Osteoblast (primary cell): ENCODE measurements around the gene MED7. TPM values are rescaled to one million over a fixed set of nuclear protein-coding genes. Genes with fewer than 3 reads are reported as not detected.

ENCODE experiments used
- DNase-seq: peaks from one replicate; pipeline ENCODE4 v3.0.0; 2011; ENCODE audit warnings: low spot score, mixed read lengths; ENCODE audit not compliant: insufficient read length; ENCODE audit errors: missing footprints
- H2AFZ ChIP-seq: 2 replicates; pipeline ENCODE4 v1.6.0; 2011; ENCODE audit warnings: mild to moderate bottlenecking, low read length
- H3K27ac ChIP-seq: 2 replicates; pipeline ENCODE4 v1.5.1; 2011; ENCODE audit warnings: mild to moderate bottlenecking, low read depth, low read length, moderate library complexity
- H3K27me3 ChIP-seq: 2 replicates; pipeline ENCODE4 v1.6.0; 2012; ENCODE audit warnings: mild to moderate bottlenecking, control low read depth, inconsistent platforms, low read length, moderate library complexity; ENCODE audit not compliant: insufficient read depth
- H3K36me3 ChIP-seq: 2 replicates; pipeline ENCODE4 v1.5.1; 2011; ENCODE audit warnings: mild to moderate bottlenecking, low read length, control low read depth, moderate library complexity; ENCODE audit not compliant: insufficient read depth
- H3K4me1 ChIP-seq: 2 replicates; pipeline ENCODE4 v1.5.1; 2011; ENCODE audit warnings: mild to moderate bottlenecking, low read length, control low read depth, moderate library complexity; ENCODE audit not compliant: insufficient read depth
- H3K4me2 ChIP-seq: 2 replicates; pipeline ENCODE4 v1.6.0; 2011; ENCODE audit warnings: mild to moderate bottlenecking, low read length; ENCODE audit not compliant: insufficient read depth
- H3K4me3 ChIP-seq: fragments of 200-600 bp; sonication (generic); 3 replicates; pipeline ENCODE4 v1.5.1; 2012; ENCODE audit warnings: mild to moderate bottlenecking, low read length, inconsistent platforms; ENCODE audit not compliant: insufficient read depth
- H3K79me2 ChIP-seq: 2 replicates; pipeline ENCODE4 v1.6.0; 2012; ENCODE audit warnings: mild to moderate bottlenecking, low read length, control low read depth, inconsistent platforms; ENCODE audit not compliant: insufficient read depth
- H3K9me3 ChIP-seq: 2 replicates; pipeline ENCODE4 v1.5.1; 2011; ENCODE audit warnings: low read depth, low read length, control low read depth
- H4K20me1 ChIP-seq: 2 replicates; pipeline ENCODE4 v1.6.0; 2012; ENCODE audit warnings: mild to moderate bottlenecking, low read length, control low read depth; ENCODE audit not compliant: insufficient read depth
- total RNA-seq: library from RNA; depleted of rRNA; stranded (reverse); fragments of >200 nt; gene quantifications from 2 replicates; pipeline ENCODE4 v1.2.3, GENCODE V29; 2012
- TF ChIP-seq, protein P1 (sequence below): IDR thresholded peaks from 2 replicates; pipeline ENCODE4 v1.5.1; 2011; ENCODE audit warnings: mild to moderate bottlenecking, low read depth, low read length, moderate library complexity; ENCODE audit errors: extremely low read depth

MED7 gene
- total RNA-seq, 1 donor: 11.6 TPM

DNA sequence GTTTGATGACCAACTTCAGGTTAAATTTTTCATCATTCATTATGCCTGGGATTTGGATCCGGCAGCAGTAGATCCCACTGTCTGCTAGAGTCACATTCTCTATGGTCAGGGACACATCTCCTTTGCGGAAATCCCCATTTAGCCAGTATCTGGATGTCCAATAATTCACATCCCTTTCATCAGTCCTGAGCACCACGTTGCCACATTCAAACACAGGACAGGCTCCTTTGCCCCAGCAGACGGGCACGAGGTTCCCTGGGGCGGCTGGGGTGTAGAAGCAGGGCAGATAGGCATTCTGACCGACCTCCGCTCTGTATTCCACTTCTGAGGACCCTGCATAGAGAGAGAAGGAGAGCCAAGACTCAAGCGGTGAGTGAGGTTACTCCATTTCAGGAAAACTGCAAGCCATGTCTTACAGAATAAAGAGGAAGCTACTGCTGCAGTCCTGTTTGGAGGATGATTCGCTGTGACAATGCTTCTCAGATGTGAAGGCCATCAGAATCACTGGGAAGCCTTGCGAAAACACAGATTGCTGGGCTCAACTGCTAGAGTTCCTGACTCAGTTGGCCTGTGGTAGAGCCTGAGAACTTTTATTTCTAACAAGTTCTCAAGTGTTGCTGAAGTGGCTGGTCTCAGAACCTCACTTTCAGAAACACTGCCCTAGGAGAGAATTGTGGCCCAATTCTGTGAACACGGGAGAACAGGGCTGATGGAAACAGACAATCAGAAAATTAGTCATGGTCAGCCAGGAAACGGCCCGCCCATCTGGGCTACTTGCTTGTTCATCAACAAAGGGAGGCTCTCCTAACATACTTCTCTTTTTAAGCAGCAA, 35.8 kb downstream of the MED7 start:
- no peak overlapping the region for H3K4me3 ChIP-seq
- peak overlapping the region; percentile 62 for H2AFZ ChIP-seq
- H3K27ac ChIP-seq: no peak overlapping the region
- TF ChIP-seq, protein P1, sequence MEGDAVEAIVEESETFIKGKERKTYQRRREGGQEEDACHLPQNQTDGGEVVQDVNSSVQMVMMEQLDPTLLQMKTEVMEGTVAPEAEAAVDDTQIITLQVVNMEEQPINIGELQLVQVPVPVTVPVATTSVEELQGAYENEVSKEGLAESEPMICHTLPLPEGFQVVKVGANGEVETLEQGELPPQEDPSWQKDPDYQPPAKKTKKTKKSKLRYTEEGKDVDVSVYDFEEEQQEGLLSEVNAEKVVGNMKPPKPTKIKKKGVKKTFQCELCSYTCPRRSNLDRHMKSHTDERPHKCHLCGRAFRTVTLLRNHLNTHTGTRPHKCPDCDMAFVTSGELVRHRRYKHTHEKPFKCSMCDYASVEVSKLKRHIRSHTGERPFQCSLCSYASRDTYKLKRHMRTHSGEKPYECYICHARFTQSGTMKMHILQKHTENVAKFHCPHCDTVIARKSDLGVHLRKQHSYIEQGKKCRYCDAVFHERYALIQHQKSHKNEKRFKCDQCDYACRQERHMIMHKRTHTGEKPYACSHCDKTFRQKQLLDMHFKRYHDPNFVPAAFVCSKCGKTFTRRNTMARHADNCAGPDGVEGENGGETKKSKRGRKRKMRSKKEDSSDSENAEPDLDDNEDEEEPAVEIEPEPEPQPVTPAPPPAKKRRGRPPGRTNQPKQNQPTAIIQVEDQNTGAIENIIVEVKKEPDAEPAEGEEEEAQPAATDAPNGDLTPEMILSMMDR: no peak
- no peak overlapping the region for H3K4me2 ChIP-seq
- H4K20me1 ChIP-seq: no peaks in the 10 kb centered on the region
- no peaks in the 10 kb centered on the region for H3K4me1 ChIP-seq
- no peaks in the 10 kb centered on the region for H3K27me3 ChIP-seq
- H3K79me2 ChIP-seq: no peaks in the 10 kb centered on the region
- H3K9me3 ChIP-seq: no peaks in the 10 kb centered on the region
- no peaks in the 10 kb centered on the region for H3K36me3 ChIP-seq
- DNase-seq: peak; percentile 75

DNA sequence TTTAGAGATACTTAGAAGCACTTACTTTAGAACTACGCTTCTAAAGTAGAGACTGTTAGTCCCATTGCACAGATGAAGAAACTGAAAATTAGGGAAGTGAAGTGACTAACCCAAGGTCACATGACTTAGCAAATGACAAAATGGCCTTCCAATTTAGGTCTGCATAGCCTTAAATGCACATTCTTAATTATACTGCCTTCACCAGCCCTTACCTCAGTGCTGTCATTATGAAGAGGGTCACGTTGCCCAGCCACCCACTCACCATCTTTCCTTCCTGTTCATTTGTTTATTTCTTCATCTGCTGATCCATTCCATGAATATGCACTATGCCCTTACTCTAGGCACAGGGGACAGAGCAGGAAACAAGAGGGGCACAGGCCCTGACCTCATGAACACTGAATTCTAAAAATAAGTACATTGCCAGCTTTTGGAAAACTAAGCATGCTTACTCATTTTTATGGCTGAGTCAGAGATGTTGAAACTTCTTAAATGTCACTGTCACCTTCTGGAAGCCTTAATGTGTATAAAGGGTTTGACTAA, 42.5 kb downstream of the MED7 start:
- Histone ChIP-seq H3K27ac (no peak overlapping the region), H3K27me3 (no peaks in the 10 kb centered on the region), H3K4me3 (no peak overlapping the region), H3K79me2 (no peaks in the 10 kb centered on the region), H3K36me3 (no peaks in the 10 kb centered on the region), H3K4me2 (no peak overlapping the region), H4K20me1 (no peaks in the 10 kb centered on the region), H3K4me1 (peaks cover 5% of the 10 kb centered on the region), H2AFZ (no peak overlapping the region), H3K9me3 (no peaks in the 10 kb centered on the region)
- TF ChIP-seq, protein P1: no peak
- DNase-seq: no peak

DNA sequence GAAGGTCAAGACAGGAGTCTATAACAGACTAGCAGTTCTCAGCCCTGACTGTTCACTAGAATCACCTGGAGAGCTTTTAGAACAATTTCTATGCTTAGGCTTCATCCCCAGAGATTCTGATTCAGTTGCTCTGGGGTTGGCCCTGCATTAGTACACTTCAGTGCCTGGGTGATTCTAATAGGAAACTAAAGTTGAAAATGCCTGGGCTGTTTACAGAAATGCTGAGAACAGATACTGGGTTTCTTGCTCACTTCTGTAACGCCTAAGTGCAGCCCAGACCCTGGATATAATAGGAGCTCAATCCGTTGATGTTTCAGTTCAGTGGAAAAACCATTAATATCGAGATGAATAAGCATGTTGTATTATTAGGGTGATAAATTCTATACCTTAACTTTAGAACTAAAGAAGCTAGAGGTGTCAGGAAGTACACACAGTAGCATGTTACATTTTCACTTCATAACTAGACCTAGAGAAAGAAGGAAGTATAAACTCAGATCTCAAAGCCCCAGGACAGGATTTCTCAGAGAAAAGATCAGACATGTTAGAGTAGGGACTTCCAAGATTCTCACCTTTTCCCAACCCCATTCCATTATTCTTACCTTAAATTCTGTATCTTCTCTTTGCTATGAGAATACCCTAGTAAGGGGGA, 54.2 kb downstream of the MED7 start:
- H3K9me3 ChIP-seq: no peaks in the 10 kb centered on the region
- H3K4me2 ChIP-seq: no peak overlapping the region
- H3K79me2 ChIP-seq: no peaks in the 10 kb centered on the region
- H4K20me1 ChIP-seq: no peaks in the 10 kb centered on the region
- H3K27ac ChIP-seq: no peak overlapping the region
- H3K27me3 ChIP-seq: no peaks in the 10 kb centered on the region
- no peak overlapping the region for H2AFZ ChIP-seq
- DNase-seq: no peak
- TF ChIP-seq, protein P1: no peak
- H3K36me3 ChIP-seq: no peaks in the 10 kb centered on the region
- H3K4me1 ChIP-seq: no peaks in the 10 kb centered on the region
- H3K4me3 ChIP-seq: no peak overlapping the region

Other genes with a start within 250 kb of the MED7 start
- not detected in 2 replicates for gene TIMD4, start 179.6 kb downstream of the MED7 start, total RNA-seq
- 0.36 TPM in 1 of 2 replicates, not detected in the other for gene HAVCR1, start 83.7 kb downstream of the MED7 start, total RNA-seq
- 0.59 and 0.72 TPM in 2 replicates for gene HAVCR2, start 33.8 kb downstream of the MED7 start, total RNA-seq
- gene GARIN3, start 23.4 kb upstream of the MED7 start, total RNA-seq: not detected in 2 replicates
- gene ITK, start 38.0 kb upstream of the MED7 start, total RNA-seq: under 0.01 TPM in 1 of 2 replicates, not detected in the other
- gene CYFIP2, start 123.3 kb upstream of the MED7 start, total RNA-seq: 4.7 and 6.5 TPM in 2 replicates